MM.1S (cell line): ENCODE data around the gene ETV6.

ENCODE experiments used
- DNase-seq: peaks from one replicate; pipeline ENCODE4 v3.0.0-alpha.2; 2015
- H2AFZ ChIP-seq: fragments of 300-600 bp; sonication (generic); 2 replicates; pipeline ENCODE4 v1.6.0; 2016; ENCODE audit warnings: antibody characterized with exemption, low read length
- H3F3A ChIP-seq: fragments of 300-600 bp; sonication (generic); 2 replicates; pipeline ENCODE4 v1.6.1; 2016; ENCODE audit warnings: mild to moderate bottlenecking, antibody characterized with exemption, low read length, moderate library complexity, mixed read lengths; ENCODE audit not compliant: insufficient read depth
- H3K27ac ChIP-seq: fragments of 300-600 bp; sonication (generic); 2 replicates; pipeline ENCODE4 v1.5.1; 2016; ENCODE audit warnings: mild to moderate bottlenecking, low read length
- H3K27me3 ChIP-seq: fragments of 300-600 bp; sonication (generic); replicated peaks from 2 replicates; pipeline ENCODE4 v1.6.0; 2016; ENCODE audit warnings: low read length; ENCODE audit not compliant: insufficient read depth
- H3K36me3 ChIP-seq: fragments of 300-600 bp; sonication (generic); replicated peaks from 2 replicates; pipeline ENCODE4 v1.6.1; 2016; ENCODE audit warnings: mild to moderate bottlenecking, low read length, mixed read lengths; ENCODE audit not compliant: insufficient read depth
- H3K4me1 ChIP-seq: fragments of 300-600 bp; sonication (generic); 2 replicates; pipeline ENCODE4 v1.6.1; 2016; ENCODE audit warnings: low read length, mixed read lengths
- H3K4me2 ChIP-seq: fragments of 300-600 bp; sonication (generic); 2 replicates; pipeline ENCODE4 v1.6.0; 2016; ENCODE audit warnings: low read depth, low read length
- H3K4me3 ChIP-seq: fragments of 300-600 bp; sonication (generic); 2 replicates; pipeline ENCODE4 v1.5.1; 2016; ENCODE audit warnings: low read length, mixed read lengths
- H3K79me2 ChIP-seq: fragments of 300-600 bp; sonication (generic); 2 replicates; pipeline ENCODE4 v1.6.1; 2016; ENCODE audit warnings: mixed run types, low read length, mixed read lengths
- H3K9ac ChIP-seq: fragments of 300-600 bp; sonication (generic); 2 replicates; pipeline ENCODE4 v1.6.1; 2016; ENCODE audit warnings: low read length, mixed read lengths
- H3K9me2 ChIP-seq: fragments of 300-600 bp; sonication (generic); replicated peaks from 2 replicates; pipeline ENCODE4 v1.6.1; 2016; ENCODE audit warnings: mild to moderate bottlenecking, low read length, mixed read lengths; ENCODE audit not compliant: insufficient read depth
- H3K9me3 ChIP-seq: fragments of 300-600 bp; sonication (generic); replicated peaks from 2 replicates; pipeline ENCODE4 v1.6.1; 2016; ENCODE audit warnings: mild to moderate bottlenecking, low read length, mixed read lengths; ENCODE audit not compliant: insufficient read depth
- H4K20me1 ChIP-seq: fragments of 300-600 bp; sonication (generic); 2 replicates; pipeline ENCODE4 v1.6.1; 2016; ENCODE audit warnings: mild to moderate bottlenecking, low read length, moderate library complexity, mixed read lengths; ENCODE audit not compliant: insufficient read depth
- EZH2 ChIP-seq: fragments of 300-600 bp; sonication (generic); optimal IDR thresholded peaks from 2 replicates; pipeline ENCODE3; 2017; ENCODE audit warnings: low read depth, mild to moderate bottlenecking, antibody characterized with exemption, low read length, mixed read lengths
- EZH2phosphoT487 ChIP-seq: fragments of 300-600 bp; sonication (generic); IDR thresholded peaks from 2 replicates; pipeline ENCODE4 v1.6.1; 2018; ENCODE audit warnings: antibody characterized with exemption, low read length
- TF ChIP-seq, protein P1 (sequence below): fragments of 300-600 bp; sonication (generic); IDR thresholded peaks from 2 replicates; pipeline ENCODE4 v1.5.1; 2016; ENCODE audit warnings: antibody characterized with exemption, low read length, mixed read lengths

Gene ETV6

DNA sequence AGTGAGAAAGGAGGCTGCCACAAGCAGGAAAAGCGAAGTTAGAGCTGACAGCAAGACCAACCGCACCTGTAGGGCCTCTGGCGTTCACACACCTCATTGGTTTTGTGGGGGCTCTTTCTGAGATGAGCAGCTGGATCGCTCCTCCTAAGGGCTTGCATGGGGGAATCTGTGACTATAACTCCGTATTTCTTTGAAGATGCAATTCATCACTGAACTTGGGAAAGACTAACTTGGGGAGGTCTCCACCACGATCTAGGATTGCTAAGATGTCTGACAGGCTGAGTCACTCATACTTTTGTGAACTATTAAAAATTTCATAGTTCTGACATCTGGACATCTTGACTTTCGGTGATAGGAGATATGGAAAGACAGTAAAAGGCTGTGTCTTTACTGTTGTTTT, 173.6 kb downstream of the ETV6 start:
- peaks cover 18% of the 10 kb centered on the region for H3K4me1 ChIP-seq
- H3K36me3 ChIP-seq, result no peaks in the 10 kb centered on the region
- no peaks in the 10 kb centered on the region for H3K27me3 ChIP-seq
- no peak for DNase-seq
- H3K9me2 ChIP-seq, result no peaks in the 10 kb centered on the region
- H2AFZ ChIP-seq, result no peak overlapping the region
- peak overlapping the region; percentile 66; the same call in 1 of the 2 replicates for H3K27ac ChIP-seq
- H3K4me3 ChIP-seq, result 0 out of 2 replicates have a peak overlapping the region, but pooled peaks have one; percentile 38
- no peaks in the 10 kb centered on the region for H4K20me1 ChIP-seq
- peak overlapping the region; percentile 81; the same call in 1 of the 2 replicates for H3K4me2 ChIP-seq
- peaks cover 11% of the 10 kb centered on the region for H3K79me2 ChIP-seq
- no peaks in the 10 kb centered on the region for H3K9me3 ChIP-seq
- TF ChIP-seq EZH2phosphoT487, result no peak
- H3F3A ChIP-seq, result peaks cover 5% of the 10 kb centered on the region
- no peak overlapping the region for H3K9ac ChIP-seq

DNA sequence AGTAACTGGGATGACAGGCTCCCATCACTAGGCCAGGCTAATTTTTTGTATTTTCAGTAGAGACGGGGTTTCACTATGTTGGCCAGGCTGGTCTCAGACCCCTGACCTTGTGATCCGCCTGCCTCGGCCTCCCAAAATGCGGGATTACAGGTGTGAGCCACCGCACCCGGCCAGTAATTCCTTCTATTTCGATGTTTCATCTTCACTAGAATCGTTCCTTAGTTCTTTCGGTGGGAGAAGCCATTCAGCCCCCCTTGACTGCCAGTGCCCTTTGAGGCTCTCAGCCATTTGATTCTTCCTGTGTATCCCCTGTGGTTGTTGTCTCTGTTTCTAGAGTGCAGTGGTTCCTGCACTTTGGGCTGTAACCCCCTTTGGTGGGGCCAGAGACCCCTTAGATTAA, 174.1 kb downstream of the ETV6 start:
- Histone ChIP-seq H4K20me1 (no peaks in the 10 kb centered on the region), H3K27ac (no peak overlapping the region), H3K4me1 (peaks cover 18% of the 10 kb centered on the region), H3F3A (peaks cover 5% of the 10 kb centered on the region), H3K27me3 (no peaks in the 10 kb centered on the region), H3K79me2 (peaks cover 11% of the 10 kb centered on the region), H3K4me3 (no peak overlapping the region), H3K4me2 (no peak overlapping the region), H2AFZ (no peak overlapping the region), H3K36me3 (no peaks in the 10 kb centered on the region), H3K9ac (no peak overlapping the region), H3K9me3 (no peaks in the 10 kb centered on the region), H3K9me2 (no peaks in the 10 kb centered on the region)
- DNase-seq, result no peak
- TF ChIP-seq, protein P1, sequence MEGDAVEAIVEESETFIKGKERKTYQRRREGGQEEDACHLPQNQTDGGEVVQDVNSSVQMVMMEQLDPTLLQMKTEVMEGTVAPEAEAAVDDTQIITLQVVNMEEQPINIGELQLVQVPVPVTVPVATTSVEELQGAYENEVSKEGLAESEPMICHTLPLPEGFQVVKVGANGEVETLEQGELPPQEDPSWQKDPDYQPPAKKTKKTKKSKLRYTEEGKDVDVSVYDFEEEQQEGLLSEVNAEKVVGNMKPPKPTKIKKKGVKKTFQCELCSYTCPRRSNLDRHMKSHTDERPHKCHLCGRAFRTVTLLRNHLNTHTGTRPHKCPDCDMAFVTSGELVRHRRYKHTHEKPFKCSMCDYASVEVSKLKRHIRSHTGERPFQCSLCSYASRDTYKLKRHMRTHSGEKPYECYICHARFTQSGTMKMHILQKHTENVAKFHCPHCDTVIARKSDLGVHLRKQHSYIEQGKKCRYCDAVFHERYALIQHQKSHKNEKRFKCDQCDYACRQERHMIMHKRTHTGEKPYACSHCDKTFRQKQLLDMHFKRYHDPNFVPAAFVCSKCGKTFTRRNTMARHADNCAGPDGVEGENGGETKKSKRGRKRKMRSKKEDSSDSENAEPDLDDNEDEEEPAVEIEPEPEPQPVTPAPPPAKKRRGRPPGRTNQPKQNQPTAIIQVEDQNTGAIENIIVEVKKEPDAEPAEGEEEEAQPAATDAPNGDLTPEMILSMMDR, result no peak
- TF ChIP-seq EZH2phosphoT487 (no peak), EZH2 (no peak)

DNA sequence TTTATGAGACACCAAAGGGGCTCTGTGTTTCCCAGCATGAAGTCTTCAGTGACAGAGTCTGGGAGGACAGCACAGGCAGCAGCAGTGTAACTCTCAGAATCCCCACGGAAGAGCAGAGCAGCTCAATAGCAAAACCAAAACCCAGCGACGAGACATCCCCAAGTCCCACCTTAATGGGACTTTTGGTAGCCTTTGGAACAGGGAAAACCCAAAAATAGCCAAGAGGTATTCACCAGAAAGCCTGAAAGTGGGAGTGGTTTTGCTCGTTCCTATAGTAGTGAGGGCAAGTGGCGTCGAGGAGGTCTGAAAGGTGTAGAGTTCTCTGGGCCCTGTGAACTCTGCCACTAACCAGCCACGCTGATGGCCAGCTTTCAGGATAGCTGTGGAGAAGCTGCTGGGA, 174.6 kb downstream of the ETV6 start:
- peaks cover 11% of the 10 kb centered on the region for H3K79me2 ChIP-seq
- no peak for TF ChIP-seq EZH2phosphoT487
- TF ChIP-seq, protein P1, result no peak
- TF ChIP-seq EZH2, result no peak
- H3K4me2 ChIP-seq, result no peak overlapping the region

DNA sequence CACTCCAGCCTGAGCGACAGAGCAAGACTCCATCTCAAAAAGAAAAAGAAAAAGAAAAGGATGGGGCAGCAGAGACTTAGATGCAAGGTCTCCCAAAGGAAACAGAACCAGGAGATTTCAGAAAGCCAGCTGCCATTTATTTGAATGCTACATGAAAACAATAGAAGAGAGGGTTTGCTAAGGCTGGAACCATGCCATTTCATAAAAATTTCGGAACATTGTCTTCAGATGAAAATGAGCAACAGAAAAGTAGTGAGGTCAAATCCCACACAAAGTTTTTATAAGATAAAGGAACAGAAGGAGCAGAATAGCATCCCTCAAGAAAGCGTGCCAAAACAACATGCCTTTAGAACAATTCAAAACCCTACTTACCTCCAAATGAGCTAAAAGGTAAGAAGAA, 175.3 kb downstream of the ETV6 start:
- no peaks in the 10 kb centered on the region for H3K9me2 ChIP-seq
- no peaks in the 10 kb centered on the region for H4K20me1 ChIP-seq
- H3K4me2 ChIP-seq, result no peak overlapping the region
- peaks cover 11% of the 10 kb centered on the region for H3K79me2 ChIP-seq
- H2AFZ ChIP-seq, result no peak overlapping the region
- no peak overlapping the region for H3K4me3 ChIP-seq
- H3K4me1 ChIP-seq, result peaks cover 21% of the 10 kb centered on the region
- no peak overlapping the region for H3K9ac ChIP-seq
- H3F3A ChIP-seq, result peaks cover 5% of the 10 kb centered on the region
- H3K9me3 ChIP-seq, result no peaks in the 10 kb centered on the region
- no peaks in the 10 kb centered on the region for H3K27me3 ChIP-seq
- H3K27ac ChIP-seq, result no peak overlapping the region
- no peak for TF ChIP-seq EZH2
- TF ChIP-seq, protein P1, result no peak
- TF ChIP-seq EZH2phosphoT487, result no peak
- no peak for DNase-seq
- H3K36me3 ChIP-seq, result no peaks in the 10 kb centered on the region

More for the DNA sequence above, 174.6 kb downstream of the ETV6 start:
- Histone ChIP-seq H3K36me3 (no peaks in the 10 kb centered on the region), H4K20me1 (no peaks in the 10 kb centered on the region), H3K4me3 (no peak overlapping the region), H3K27ac (no peak overlapping the region), H2AFZ (no peak overlapping the region), H3K9ac (no peak overlapping the region), H3F3A (peaks cover 5% of the 10 kb centered on the region), H3K27me3 (no peaks in the 10 kb centered on the region), H3K9me3 (no peaks in the 10 kb centered on the region), H3K4me1 (peaks cover 18% of the 10 kb centered on the region), H3K9me2 (no peaks in the 10 kb centered on the region)
- no peak for DNase-seq
